GM12865 (cell line): ENCODE results near the gene KITLG.
"Not testable (repeated sequence)": the region's sequence is repeated elsewhere in the genome, so short reads cannot be mapped to it uniquely, and the experiment has no call there.

Experiments
- DNase-seq: peaks from one replicate; pipeline ENCODE4 v3.0.0; 2010; ENCODE audit warnings: low read depth
- H3K4me3 ChIP-seq: 2 replicates; pipeline ENCODE4 v1.5.1; 2011; ENCODE audit warnings: mild to moderate bottlenecking, low read depth, low read length, control low read depth
- TF ChIP-seq, protein P1 (sequence below): IDR thresholded peaks from 2 replicates; pipeline ENCODE4 v1.5.1; 2011; ENCODE audit warnings: low read length, control low read depth, low read depth, inconsistent platforms; ENCODE audit not compliant: insufficient read depth; ENCODE audit errors: missing control alignments

KITLG gene

DNA sequence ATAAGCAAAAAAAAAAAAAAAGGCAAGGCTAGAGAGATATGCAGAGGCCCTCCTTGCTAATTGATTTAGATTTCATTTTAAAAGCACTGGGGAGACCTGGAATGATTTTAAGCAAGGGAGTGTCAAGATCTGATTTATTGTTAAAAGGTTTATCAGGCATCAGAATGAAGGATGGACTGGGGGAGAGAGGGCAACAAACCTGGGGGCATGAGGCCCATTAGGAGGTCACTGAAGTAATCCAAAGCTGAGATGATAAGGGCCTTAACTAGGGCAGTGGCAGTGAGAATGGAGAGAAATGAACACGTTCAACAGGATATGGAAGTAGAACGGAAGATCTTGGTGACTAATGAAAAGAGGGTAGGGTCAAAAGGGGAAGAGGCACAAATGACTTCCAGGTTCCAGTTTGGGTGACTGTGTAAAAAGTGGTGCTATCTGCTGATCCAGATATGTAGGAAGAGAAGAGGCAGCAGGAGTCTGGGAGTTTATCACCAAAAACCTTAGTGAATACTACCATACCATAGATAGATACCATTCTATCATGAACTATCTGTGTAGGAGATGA, 24.0 kb downstream of the KITLG start:
- no peak overlapping the region for H3K4me3 ChIP-seq
- DNase-seq = no peak
- TF ChIP-seq, protein P1, sequence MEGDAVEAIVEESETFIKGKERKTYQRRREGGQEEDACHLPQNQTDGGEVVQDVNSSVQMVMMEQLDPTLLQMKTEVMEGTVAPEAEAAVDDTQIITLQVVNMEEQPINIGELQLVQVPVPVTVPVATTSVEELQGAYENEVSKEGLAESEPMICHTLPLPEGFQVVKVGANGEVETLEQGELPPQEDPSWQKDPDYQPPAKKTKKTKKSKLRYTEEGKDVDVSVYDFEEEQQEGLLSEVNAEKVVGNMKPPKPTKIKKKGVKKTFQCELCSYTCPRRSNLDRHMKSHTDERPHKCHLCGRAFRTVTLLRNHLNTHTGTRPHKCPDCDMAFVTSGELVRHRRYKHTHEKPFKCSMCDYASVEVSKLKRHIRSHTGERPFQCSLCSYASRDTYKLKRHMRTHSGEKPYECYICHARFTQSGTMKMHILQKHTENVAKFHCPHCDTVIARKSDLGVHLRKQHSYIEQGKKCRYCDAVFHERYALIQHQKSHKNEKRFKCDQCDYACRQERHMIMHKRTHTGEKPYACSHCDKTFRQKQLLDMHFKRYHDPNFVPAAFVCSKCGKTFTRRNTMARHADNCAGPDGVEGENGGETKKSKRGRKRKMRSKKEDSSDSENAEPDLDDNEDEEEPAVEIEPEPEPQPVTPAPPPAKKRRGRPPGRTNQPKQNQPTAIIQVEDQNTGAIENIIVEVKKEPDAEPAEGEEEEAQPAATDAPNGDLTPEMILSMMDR = no peak

DNA sequence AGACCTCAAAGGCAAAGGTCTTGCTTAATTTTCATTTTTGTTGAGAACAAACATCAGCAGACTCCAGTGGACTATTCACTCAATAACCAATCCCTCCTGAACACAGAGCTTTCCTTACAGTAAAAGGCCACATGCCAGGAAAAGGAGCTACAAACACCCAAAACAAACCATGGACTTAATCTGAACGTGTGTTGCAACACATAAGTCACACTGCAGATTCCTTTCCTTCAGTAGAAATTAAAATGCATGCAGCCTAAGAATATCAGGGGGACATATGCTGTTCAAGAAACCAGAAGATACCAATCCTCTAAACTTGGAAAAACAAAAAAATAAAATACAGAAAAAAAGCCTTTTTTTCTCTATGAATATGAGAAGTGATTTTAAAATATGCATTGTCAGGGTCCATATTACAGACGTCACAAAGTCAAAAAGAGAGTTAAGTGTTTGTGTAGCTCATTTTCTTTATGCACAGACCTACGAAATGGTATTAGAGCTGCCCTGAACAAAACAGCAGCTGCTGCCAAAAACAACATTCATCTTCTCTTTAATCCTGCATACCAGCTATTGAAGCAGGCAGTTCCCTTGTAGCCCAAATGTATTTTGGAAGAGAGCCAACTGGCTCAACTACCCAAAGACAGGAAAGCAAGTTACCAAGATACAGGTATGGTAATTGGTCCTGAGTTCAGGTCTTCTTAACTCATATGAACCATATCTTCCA, 26.2 kb downstream of the KITLG start:
- TF ChIP-seq, protein P1 = no peak
- no peak for DNase-seq
- H3K4me3 ChIP-seq = no peak overlapping the region

DNA sequence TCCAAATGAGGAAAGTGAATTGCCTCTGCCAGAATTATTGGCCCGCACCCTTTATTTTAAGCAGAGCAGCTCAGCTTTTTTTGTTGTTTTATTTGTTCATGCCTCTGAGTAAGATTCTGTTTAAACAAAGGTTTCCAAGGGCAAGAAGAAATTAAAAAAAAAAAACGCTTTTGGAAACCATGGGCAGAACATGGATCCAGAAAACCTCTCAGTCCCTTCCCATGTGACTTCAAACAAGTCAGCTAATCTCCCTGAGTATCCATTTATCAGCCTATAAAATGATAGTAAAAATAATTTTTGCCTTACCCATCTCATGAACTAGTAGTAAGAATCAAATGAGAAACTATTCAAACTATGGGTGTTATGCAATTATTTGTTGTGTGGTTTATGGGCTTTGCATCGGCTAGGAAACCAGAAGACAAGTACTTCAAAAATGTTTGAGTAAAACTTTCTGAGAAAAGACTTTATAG, 27.6 kb downstream of the KITLG start:
- no peak overlapping the region for H3K4me3 ChIP-seq
- no peak for DNase-seq
- TF ChIP-seq, protein P1 = no peak

DNA sequence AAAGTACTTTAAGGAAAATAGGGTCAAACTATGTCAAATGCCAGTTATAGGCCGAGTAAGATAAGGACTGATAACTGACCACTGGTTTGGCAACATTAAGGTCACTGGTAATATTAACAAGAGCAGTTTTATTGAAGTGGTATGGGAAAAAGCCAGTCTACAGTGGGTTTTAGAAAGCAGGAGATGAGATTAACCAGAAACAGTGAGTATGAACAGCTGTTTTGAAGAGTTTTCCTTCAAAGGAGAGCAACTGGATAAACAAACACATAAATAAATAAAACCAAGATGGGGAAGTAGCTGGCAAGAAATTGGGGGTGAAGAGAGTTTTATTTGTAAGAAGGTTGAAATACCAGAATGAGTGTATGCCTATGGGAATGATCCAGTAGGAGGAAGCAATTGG, 30.3 kb downstream of the KITLG start:
- H3K4me3 ChIP-seq = no peak overlapping the region
- no peak for DNase-seq
- TF ChIP-seq, protein P1 = no peak

DNA sequence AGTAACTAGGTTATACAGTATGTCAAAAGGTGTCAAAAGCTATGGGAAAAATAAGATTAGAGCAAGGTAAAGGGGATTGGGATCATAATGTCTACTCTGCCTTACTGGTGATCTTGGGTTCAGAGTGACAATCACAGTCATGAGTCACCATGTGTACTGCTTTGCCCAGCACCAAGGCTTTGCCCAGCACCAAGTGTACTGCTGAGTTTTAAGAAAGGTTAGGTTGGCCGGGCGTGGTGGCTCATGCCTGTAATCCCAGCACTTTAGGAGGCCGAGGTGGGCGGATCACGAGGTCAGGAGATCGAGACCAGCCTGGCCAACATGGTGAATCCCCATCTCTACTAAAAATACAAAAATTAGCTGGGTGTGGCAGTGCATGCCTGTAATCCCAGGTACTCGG, 32.3 kb downstream of the KITLG start:
- DNase-seq, H3K4me3 ChIP-seq: not testable (repeated sequence)

DNA sequence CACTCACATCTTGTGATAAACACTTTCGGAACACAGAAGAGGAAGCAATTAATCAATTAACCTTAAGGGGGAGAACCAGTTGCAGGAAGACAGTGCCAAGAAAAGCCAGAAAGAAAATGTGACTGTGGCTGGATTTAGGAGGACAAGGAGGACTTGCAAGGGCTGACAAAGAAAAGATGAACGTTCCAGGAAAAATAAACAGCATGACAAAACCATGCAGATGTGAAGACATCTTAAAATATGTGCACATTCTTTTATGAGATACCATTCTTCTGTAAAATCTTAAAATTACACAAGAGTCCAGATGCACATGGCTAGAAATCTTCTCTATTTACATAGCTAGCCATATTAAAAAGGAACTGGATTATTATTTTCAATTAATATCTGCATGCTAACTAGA, 33.4 kb downstream of the KITLG start:
- no peak for DNase-seq
- TF ChIP-seq, protein P1 = no peak

DNA sequence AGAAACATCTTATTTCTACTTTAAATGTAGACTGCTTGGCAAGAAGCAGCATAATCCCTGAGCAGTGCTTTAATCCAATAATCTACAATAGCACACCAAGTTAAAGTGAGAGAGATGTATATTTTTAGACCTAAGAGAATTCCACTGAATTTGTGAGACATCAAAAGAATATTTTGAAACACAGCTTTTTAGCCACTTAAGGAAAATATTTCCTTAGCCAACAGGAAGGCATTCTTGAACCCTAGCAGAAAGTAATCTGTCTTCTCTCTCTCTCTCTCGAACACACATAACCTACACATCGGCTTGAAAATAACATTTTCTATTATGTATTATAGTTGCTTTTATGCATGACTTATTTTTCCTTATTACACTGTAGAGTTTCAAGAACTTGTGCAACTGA, 34.0 kb downstream of the KITLG start:
- TF ChIP-seq, protein P1 = no peak
- H3K4me3 ChIP-seq = no peak overlapping the region
- DNase-seq = no peak

More for the DNA sequence above, 33.4 kb downstream of the KITLG start:
- no peak overlapping the region for H3K4me3 ChIP-seq
